ENCODE measurements around the gene FLYWCH2. TPM values are rescaled to one million over a fixed set of nuclear protein-coding genes. Genes with fewer than 3 reads are reported as not detected.

Gene FLYWCH2
- total RNA-seq (ENCODE audit: low replicate concordance): 15.8 and 46.5 TPM in 2 replicates

- peaks cover 7% of the 10 kb centered on the region for H3K4me1 Mint-ChIP-seq
- H3K4me2 ChIP-seq: peak within 1 kb of the TSS; percentile 87
These were observed at the start of gene FLYWCH2 for GRCh38 chr16:2882650-2883457. Gene FLYWCH2, plus strand, starts transcription at chr16:2883215. Its CDS starts 13,235 bp downstream, at chr16:2896450.

DNA sequence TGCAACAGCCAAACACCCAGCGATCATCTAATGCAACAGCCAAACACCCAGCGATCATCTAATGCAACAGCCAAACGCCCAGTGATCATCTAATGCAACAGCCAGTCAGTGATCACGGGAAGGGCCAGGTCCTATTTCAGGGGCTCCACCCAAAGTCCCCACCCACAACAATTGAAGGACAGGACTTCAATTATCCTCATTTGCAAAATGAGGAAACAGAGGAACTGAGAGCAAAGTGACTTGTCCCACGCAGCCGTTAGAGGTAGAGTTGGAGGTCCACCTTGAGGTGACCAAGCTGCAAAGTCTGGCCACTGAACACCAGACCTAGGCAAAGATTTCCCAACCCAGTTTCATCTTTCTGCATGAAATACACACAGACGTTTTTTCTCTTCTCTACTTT, 49.2 kb upstream of the FLYWCH2 start:
- TF ChIP-seq EZH2 (IDR thresholded peaks at IDR 0.05): no peak
- TF ChIP-seq EZH2phosphoT487 (IDR thresholded peaks at IDR 0.05): no peak
- TF ChIP-seq CTCF (IDR thresholded peaks at IDR 0.05): no peak
- Histone ChIP-seq H3K9ac (no peak overlapping the region), H3K9me3 (ENCODE audit: low read depth) (no peaks in the 10 kb centered on the region), H3K79me2 (ENCODE audit: low read depth) (no peaks in the 10 kb centered on the region), H3K27ac (no peak overlapping the region), H4K20me1 (ENCODE audit: low read depth) (no peaks in the 10 kb centered on the region), H2AFZ (replicated peaks) (no peak overlapping the region), H3K4me3 (no peak overlapping the region), H3K4me2 (no peak overlapping the region), H3K36me3 (no peaks in the 10 kb centered on the region), H3K27me3 (peaks cover 6% of the 10 kb centered on the region), H3F3A (ENCODE audit: low read depth) (no peaks in the 10 kb centered on the region), H3K4me1 (no peaks in the 10 kb centered on the region)
- Mint-ChIP-seq H3K4me1 (peaks cover 15% of the 10 kb centered on the region), H3K9me3 (no peaks in the 10 kb centered on the region), H3K27ac (no peak overlapping the region), H3K4me3 (no peak overlapping the region), H3K27me3 (ENCODE audit: insufficient read depth, low read depth) (peaks cover 16% of the 10 kb centered on the region), H3K36me3 (no peaks in the 10 kb centered on the region)
- no peak for DNase-seq (ENCODE audit: low spot score)

More at GRCh38 chr16:2882650-2883457, at the start of gene FLYWCH2:
- H3K4me3 Mint-ChIP-seq: peak within 1 kb of the TSS; percentile 95
- H3F3A ChIP-seq (ENCODE audit: low read depth): peaks cover 5% of the 10 kb centered on the region
- H3K36me3 Mint-ChIP-seq: peaks cover 2% of the 10 kb centered on the region
- TF ChIP-seq EZH2 (IDR thresholded peaks at IDR 0.05) (no peak), CTCF (IDR thresholded peaks at IDR 0.05) (peak; percentile 22)
- no peaks in the 10 kb centered on the region for H3K36me3 ChIP-seq
- H3K27ac ChIP-seq: no peak within 1 kb of the TSS
- peak; percentile 99 for DNase-seq (ENCODE audit: low spot score)
- peaks cover 4% of the 10 kb centered on the region for H3K9me3 Mint-ChIP-seq
- peak within 1 kb of the TSS; percentile 71 for H3K4me3 ChIP-seq
- H3K9me3 ChIP-seq (ENCODE audit: low read depth): no peaks in the 10 kb centered on the region
- H3K79me2 ChIP-seq (ENCODE audit: low read depth): peaks cover 16% of the 10 kb centered on the region
- H3K27me3 Mint-ChIP-seq (ENCODE audit: insufficient read depth, low read depth): peaks cover 13% of the 10 kb centered on the region
- H3K9ac ChIP-seq: no peak within 1 kb of the TSS
- peak within 1 kb of the TSS; percentile 29 for H3K27ac Mint-ChIP-seq
- peak within 1 kb of the TSS; percentile 86 for H2AFZ ChIP-seq (replicated peaks)
- peaks cover 5% of the 10 kb centered on the region for H4K20me1 ChIP-seq (ENCODE audit: low read depth)
- H3K27me3 ChIP-seq: peaks cover 27% of the 10 kb centered on the region
- H3K4me1 ChIP-seq: no peaks in the 10 kb centered on the region

DNA sequence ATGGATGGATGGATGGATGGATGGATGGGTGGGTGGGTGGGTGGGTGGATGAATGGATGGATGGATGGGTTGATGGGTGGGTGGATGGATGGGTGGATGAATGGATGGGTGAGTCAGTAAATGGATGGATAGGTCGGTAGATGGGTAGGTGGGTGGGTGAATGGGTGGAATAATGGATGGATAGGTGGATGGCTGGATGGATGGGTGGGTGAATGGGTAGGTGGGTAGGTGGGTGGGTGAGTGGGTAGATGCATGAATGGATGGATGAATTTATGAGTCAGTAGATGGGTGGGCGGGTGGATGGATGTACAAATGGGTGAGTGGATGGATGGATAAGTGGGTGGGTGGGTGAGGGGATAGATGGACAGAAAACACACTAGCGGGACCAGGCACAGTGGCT, 48.0 kb upstream of the FLYWCH2 start:
- no peaks in the 10 kb centered on the region for H4K20me1 ChIP-seq (ENCODE audit: low read depth)
- no peak overlapping the region for H3K4me2 ChIP-seq
- no peak overlapping the region for H3K27ac ChIP-seq

More for the DNA sequence above, 48.0 kb upstream of the FLYWCH2 start:
- no peaks in the 10 kb centered on the region for H3K4me1 ChIP-seq
- H3K36me3 Mint-ChIP-seq: no peaks in the 10 kb centered on the region
- no peak overlapping the region for H3K27ac Mint-ChIP-seq
- H3K9me3 Mint-ChIP-seq: no peaks in the 10 kb centered on the region
- no peak overlapping the region for H3K9ac ChIP-seq
- H3K27me3 Mint-ChIP-seq (ENCODE audit: insufficient read depth, low read depth): peaks cover 17% of the 10 kb centered on the region
- no peaks in the 10 kb centered on the region for H3K79me2 ChIP-seq (ENCODE audit: low read depth)
- no peak overlapping the region for H3K4me3 Mint-ChIP-seq
- no peak overlapping the region for H3K4me3 ChIP-seq
- no peak for TF ChIP-seq EZH2 (IDR thresholded peaks at IDR 0.05)
- no peak for TF ChIP-seq EZH2phosphoT487 (IDR thresholded peaks at IDR 0.05)
- TF ChIP-seq CTCF (IDR thresholded peaks at IDR 0.05): no peak
- H3K4me1 Mint-ChIP-seq: peaks cover 15% of the 10 kb centered on the region
- no peak for DNase-seq (ENCODE audit: low spot score)
- H3K9me3 ChIP-seq (ENCODE audit: low read depth): no peaks in the 10 kb centered on the region
- H2AFZ ChIP-seq (replicated peaks): no peak overlapping the region
- H3K27me3 ChIP-seq: peaks cover 6% of the 10 kb centered on the region
- no peaks in the 10 kb centered on the region for H3F3A ChIP-seq (ENCODE audit: low read depth)
- H3K36me3 ChIP-seq: no peaks in the 10 kb centered on the region
